ENCODE data around the gene KLF16. TPM values are rescaled to one million over a fixed set of nuclear protein-coding genes. Genes with fewer than 3 reads are reported as not detected.
A peak's percentile ranks its signal among the peaks of the same experiment; 100 is the strongest.

Gene KLF16
- 10 to 100 TPM; 26.4 to 27.5 TPM for total RNA-seq

- peaks cover 33% of the 10 kb centered on the region for H3K4me1 Mint-ChIP-seq (ENCODE audit: low read depth)
- ATAC-seq (replicated peaks in 1 of 2): peak; percentile 1 to 4
- peak within 1 kb of the TSS; percentile 85 for H3K27ac Mint-ChIP-seq
- H3K36me3 Mint-ChIP-seq (ENCODE audit: insufficient read depth in 2 of 2): peaks cover 0 to 1% of the 10 kb centered on the region in 2 donors
- peak within 1 kb of the TSS; percentile 95 to 99 for H3K4me3 Mint-ChIP-seq
- no peak for DNase-seq
- H3K27me3 Mint-ChIP-seq (ENCODE audit: low read depth): no peaks in the 10 kb centered on the region
- no peaks in the 10 kb centered on the region for H3K9me3 Mint-ChIP-seq
These were observed at the start of gene KLF16 for GRCh38 chr19:1863328-1863637. TSS of gene KLF16 (minus strand) at chr19:1863579. CDS start at chr19:1863497, 82 bp downstream.

DNA sequence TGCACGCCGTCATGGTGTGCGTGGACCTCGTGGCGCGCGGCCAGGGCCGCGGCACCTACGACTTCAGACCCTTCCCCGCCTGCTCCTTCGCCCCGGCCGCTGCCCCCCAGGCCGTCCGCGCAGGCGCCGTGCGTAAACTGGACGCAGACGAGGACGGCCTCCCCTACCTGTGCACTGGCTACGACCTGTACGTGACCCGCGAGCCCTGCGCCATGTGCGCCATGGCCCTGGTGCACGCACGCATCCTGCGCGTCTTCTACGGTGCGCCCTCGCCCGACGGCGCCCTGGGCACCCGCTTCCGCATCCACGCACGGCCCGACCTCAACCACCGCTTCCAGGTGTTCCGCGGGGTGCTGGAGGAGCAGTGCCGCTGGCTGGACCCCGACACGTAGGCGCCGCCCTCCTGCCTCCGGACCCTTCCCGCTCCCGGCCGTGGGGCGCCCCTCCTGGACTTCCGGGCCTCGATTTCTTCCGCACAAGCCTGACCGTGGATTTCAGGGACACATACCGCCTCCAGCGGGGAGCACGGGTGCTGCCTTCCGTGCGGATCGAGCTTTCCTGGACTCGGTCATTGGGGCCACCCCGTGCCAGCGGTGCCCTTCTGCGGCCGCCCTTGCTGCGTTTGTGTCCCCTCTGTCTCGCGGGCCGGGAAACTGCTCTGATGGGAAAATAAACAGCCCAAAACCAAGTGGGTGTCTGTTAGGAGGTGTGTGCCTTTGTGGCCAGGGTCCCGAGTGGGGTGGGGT is 49.6 kb upstream of the KLF16 start:
- DNase-seq: no peak
- ATAC-seq (replicated peaks in 1 of 2): no peak
- H3K27ac Mint-ChIP-seq: no peak overlapping the region
- H3K36me3 Mint-ChIP-seq (ENCODE audit: insufficient read depth in 2 of 2): no peaks in the 10 kb centered on the region
- no peaks in the 10 kb centered on the region for H3K27me3 Mint-ChIP-seq (ENCODE audit: low read depth)
- no peak overlapping the region for H3K4me3 Mint-ChIP-seq
- no peaks in the 10 kb centered on the region for H3K9me3 Mint-ChIP-seq
- H3K4me1 Mint-ChIP-seq (ENCODE audit: low read depth): peaks cover 20% of the 10 kb centered on the region

- peaks cover 24% of the 10 kb centered on the region for H3K4me1 Mint-ChIP-seq (ENCODE audit: low read depth)
- DNase-seq: no peak
These were observed 48.6 kb upstream of the KLF16 start for GRCh38 chr19:1911995-1912394.

GRCh38 chr19:1911098-1911497 is 47.7 kb upstream of the KLF16 start:
- H3K36me3 Mint-ChIP-seq (ENCODE audit: insufficient read depth in 2 of 2): no peaks in the 10 kb centered on the region
- no peak overlapping the region for H3K27ac Mint-ChIP-seq
- no peak for ATAC-seq (replicated peaks in 1 of 2)
- H3K4me3 Mint-ChIP-seq: no peak overlapping the region
- H3K4me1 Mint-ChIP-seq (ENCODE audit: low read depth): peaks cover 24% of the 10 kb centered on the region
- no peak for DNase-seq
- no peaks in the 10 kb centered on the region for H3K9me3 Mint-ChIP-seq
- H3K27me3 Mint-ChIP-seq (ENCODE audit: low read depth): no peaks in the 10 kb centered on the region

More at GRCh38 chr19:1911995-1912394, 48.6 kb upstream of the KLF16 start:
- no peak for ATAC-seq (replicated peaks in 1 of 2)
- Mint-ChIP-seq H3K36me3 (ENCODE audit: insufficient read depth in 2 of 2) (no peaks in the 10 kb centered on the region), H3K27me3 (ENCODE audit: low read depth) (no peaks in the 10 kb centered on the region), H3K4me3 (no peak overlapping the region), H3K9me3 (no peaks in the 10 kb centered on the region), H3K27ac (no peak overlapping the region)

GRCh38 chr19:1910177-1910576 is 46.8 kb upstream of the KLF16 start:
- Mint-ChIP-seq H3K27me3 (ENCODE audit: low read depth) (no peaks in the 10 kb centered on the region), H3K4me1 (ENCODE audit: low read depth) (peaks cover 30% of the 10 kb centered on the region), H3K27ac (no peak overlapping the region), H3K4me3 (no peak overlapping the region), H3K36me3 (ENCODE audit: insufficient read depth in 2 of 2) (no peaks in the 10 kb centered on the region), H3K9me3 (no peaks in the 10 kb centered on the region)
- no peak for ATAC-seq (replicated peaks in 1 of 2)
- no peak for DNase-seq

- no peak for DNase-seq
- Mint-ChIP-seq H3K9me3 (no peaks in the 10 kb centered on the region), H3K4me3 (peak overlapping the region in 1 of 2 donors; percentile 31), H3K36me3 (ENCODE audit: insufficient read depth in 2 of 2) (no peaks in the 10 kb centered on the region), H3K4me1 (ENCODE audit: low read depth) (peaks cover 31% of the 10 kb centered on the region), H3K27me3 (ENCODE audit: low read depth) (no peaks in the 10 kb centered on the region), H3K27ac (no peak overlapping the region)
- no peak for ATAC-seq (replicated peaks in 1 of 2)
These were observed 46.3 kb upstream of the KLF16 start for GRCh38 chr19:1909761-1910080.

DNA sequence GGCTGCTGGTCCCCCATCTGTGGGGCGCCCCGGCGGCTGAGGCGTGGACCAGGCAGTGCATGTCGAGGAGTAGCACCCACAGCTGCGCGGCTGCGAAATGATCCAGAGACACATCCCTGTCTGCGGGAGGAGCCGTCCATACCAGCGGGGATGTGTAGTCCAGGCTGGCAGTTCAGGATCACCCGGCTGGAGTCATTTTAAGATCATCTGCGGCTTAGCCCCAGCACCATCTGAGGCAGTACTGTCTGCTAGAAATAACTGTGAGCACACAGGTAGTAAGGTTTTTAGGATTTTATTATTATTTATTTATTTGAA is 44.9 kb upstream of the KLF16 start:
- Mint-ChIP-seq H3K4me3 (no peak overlapping the region), H3K27ac (no peak overlapping the region), H3K36me3 (ENCODE audit: insufficient read depth in 2 of 2) (no peaks in the 10 kb centered on the region), H3K27me3 (ENCODE audit: low read depth) (no peaks in the 10 kb centered on the region), H3K9me3 (no peaks in the 10 kb centered on the region), H3K4me1 (ENCODE audit: low read depth) (peaks cover 45% of the 10 kb centered on the region)
- ATAC-seq (replicated peaks in 1 of 2) (no peak), DNase-seq (no peak)

- DNase-seq (no peak), ATAC-seq (replicated peaks in 1 of 2) (no peak)
- Mint-ChIP-seq H3K4me1 (ENCODE audit: low read depth) (peaks cover 51% of the 10 kb centered on the region), H3K9me3 (no peaks in the 10 kb centered on the region), H3K27ac (no peak overlapping the region), H3K36me3 (ENCODE audit: insufficient read depth in 2 of 2) (no peaks in the 10 kb centered on the region), H3K4me3 (no peak overlapping the region), H3K27me3 (ENCODE audit: low read depth) (no peaks in the 10 kb centered on the region)
These were observed 44.4 kb upstream of the KLF16 start for GRCh38 chr19:1907563-1908363.

DNA sequence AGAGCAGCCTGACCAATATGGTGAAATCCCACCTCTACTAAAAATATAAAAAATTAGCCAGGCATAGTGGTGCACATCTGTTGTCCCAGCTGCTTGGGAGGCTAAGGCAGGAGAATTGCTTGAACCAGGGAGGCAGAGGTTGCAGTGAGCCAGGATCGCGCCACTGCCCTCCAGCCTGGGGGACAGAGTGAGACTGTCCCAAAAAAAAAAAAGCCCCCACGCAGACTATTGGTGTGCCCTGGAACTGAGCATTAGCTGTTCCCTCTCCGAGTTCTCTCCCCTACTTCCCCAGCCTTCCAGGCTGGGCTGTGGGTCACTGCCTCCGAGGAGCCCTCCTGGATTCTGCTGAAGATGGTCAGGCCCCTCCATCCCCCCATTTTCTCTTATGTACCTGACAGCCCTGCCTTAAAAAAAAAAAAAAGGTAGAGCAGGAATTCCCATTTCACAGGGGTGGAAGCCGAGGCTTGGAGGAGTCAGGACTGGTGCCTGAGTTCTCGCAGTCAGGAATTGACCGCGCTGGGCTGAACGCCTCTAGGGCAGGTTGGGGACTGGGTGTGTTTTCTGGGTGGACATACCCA is 43.7 kb upstream of the KLF16 start:
- Mint-ChIP-seq H3K27ac (no peak overlapping the region), H3K4me3 (peak overlapping the region; percentile 22 to 32), H3K9me3 (no peaks in the 10 kb centered on the region), H3K36me3 (ENCODE audit: insufficient read depth in 2 of 2) (no peaks in the 10 kb centered on the region), H3K27me3 (ENCODE audit: low read depth) (no peaks in the 10 kb centered on the region), H3K4me1 (ENCODE audit: low read depth) (peaks cover 52% of the 10 kb centered on the region)
- DNase-seq (no peak), ATAC-seq (replicated peaks in 1 of 2) (no peak)

DNA sequence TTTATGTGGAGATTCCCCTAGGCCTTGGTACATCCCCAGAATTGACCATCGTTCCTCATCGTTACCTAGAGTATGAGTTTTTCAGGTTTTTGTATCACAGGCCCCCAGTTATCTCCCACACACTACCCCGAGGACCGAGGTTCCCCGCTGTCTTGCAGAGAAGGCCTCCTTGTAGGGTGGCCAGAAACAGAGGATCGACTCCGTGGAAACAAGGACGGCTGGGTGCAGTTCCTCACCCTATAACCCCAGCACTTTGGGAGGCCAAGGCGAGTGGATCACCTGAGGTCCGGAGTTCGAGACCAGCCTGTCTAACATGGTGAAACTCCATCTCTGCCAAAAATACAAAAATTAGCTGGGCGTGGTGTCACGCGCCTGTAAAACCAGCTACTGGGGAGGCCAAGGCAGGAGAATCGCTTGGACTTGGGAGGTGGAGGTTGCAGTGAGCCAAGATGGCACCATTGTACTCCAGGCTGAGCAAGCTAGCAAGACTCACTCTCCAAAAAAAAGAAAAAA is 42.5 kb upstream of the KLF16 start:
- H3K27ac Mint-ChIP-seq: peak overlapping the region; percentile 45
- H3K4me1 Mint-ChIP-seq (ENCODE audit: low read depth): peaks cover 52% of the 10 kb centered on the region
- no peaks in the 10 kb centered on the region for H3K36me3 Mint-ChIP-seq (ENCODE audit: insufficient read depth in 2 of 2)
- DNase-seq (no peak), ATAC-seq (replicated peaks in 1 of 2) (no peak)
- H3K27me3 Mint-ChIP-seq (ENCODE audit: low read depth): no peaks in the 10 kb centered on the region
- H3K4me3 Mint-ChIP-seq: peak overlapping the region; percentile 84 to 92
- no peaks in the 10 kb centered on the region for H3K9me3 Mint-ChIP-seq

DNA sequence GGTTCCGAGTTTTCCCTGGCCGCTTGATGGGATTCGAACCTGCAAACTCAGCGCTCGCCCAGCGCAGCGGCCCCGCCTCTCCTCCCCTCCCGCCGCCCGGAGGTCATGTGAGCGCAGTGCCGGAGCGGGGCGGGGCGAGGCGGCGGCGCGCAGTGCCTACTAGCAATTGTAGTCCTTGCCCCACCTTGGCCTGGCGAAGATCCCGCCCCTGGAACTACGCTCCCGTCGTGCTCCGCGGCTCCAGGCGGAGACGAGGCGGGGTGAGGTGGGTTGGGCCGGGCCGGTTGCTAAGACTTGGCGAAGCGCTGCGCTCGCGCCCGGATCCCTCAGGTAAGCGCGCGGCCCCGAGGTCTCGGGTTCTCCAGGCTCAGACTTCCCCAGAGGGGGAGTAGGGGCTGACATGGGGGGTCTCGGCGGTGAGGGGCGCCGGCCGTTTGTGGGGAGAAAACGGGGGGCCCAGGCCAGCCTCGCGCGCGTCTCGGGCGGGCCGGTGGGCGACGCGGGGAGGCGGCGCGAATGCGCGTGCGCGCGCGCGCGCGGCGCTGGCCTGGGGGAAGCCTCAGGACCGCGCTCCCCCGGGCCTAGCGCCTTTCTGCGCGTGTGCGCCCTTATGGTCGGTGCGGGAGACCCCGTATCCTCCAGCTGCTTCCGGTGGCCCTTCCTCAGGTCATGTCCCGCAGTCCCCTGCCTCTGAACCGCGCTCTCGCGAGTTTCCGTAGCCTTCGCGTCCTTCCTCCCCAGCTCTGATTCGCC is 41.9 kb upstream of the KLF16 start, which contains the start of the genes ADAT3 and SCAMP4:
Gene ADAT3 (plus strand): TSS at position 290 of the 753 bp plus-strand sequence. CDS start 6,649 bp downstream, outside the sequence.
Gene SCAMP4 (plus strand): TSS at position 290 of the 753 bp plus-strand sequence. CDS start 9,621 bp downstream, outside the sequence.
- H3K36me3 Mint-ChIP-seq (ENCODE audit: insufficient read depth in 2 of 2): no peaks in the 10 kb centered on the region
- H3K4me1 Mint-ChIP-seq (ENCODE audit: low read depth): peaks cover 49% of the 10 kb centered on the region
- ATAC-seq (replicated peaks in 1 of 2): peak; percentile 97 to 98
- H3K27ac Mint-ChIP-seq: peak within 1 kb of the TSS; percentile 45
- no peaks in the 10 kb centered on the region for H3K9me3 Mint-ChIP-seq
- H3K27me3 Mint-ChIP-seq (ENCODE audit: low read depth): no peaks in the 10 kb centered on the region
- DNase-seq: peak; percentile 99 to 100
- peak within 1 kb of the TSS; percentile 84 to 92 for H3K4me3 Mint-ChIP-seq

DNA sequence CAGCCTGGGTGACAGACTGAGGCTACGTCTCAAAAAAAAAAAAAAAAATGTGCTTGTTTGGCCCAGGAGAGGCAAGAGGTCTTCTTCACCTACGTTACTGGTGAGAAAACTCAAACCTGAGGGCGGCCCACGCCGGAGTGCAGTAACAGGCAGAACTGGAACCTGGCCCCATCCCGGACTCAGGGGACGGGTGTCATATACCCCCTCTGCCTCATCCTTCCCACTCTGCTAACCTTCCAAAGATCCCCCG is 41.4 kb upstream of the KLF16 start:
- Mint-ChIP-seq H3K27ac (no peak overlapping the region), H3K4me3 (peak overlapping the region; percentile 82 to 84), H3K9me3 (no peaks in the 10 kb centered on the region), H3K27me3 (ENCODE audit: low read depth) (no peaks in the 10 kb centered on the region), H3K36me3 (ENCODE audit: insufficient read depth in 2 of 2) (no peaks in the 10 kb centered on the region), H3K4me1 (ENCODE audit: low read depth) (peaks cover 46% of the 10 kb centered on the region)
- no peak for DNase-seq
- peak in 1 of 2 donors; percentile 4 for ATAC-seq (replicated peaks in 1 of 2)

DNA sequence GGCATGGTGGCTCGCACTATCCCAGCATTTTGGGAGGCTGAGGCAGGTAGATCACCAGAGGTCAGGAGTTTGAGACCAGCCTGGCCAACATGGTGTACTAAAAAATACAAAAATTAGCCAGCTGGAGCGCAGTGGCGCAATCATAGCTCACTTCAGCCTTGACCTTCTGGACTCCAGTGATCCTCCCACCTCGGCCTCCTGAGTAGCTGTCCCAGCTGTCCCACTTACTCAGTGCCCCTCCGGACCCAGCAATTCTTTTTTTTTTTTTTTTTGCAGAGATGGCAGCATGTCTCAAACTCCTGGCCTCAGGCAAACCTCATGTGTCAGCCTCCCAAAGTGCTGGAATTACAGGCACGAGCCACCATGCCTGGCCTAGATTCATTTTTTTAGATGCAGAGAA is 39.5 kb upstream of the KLF16 start:
- no peaks in the 10 kb centered on the region for H3K9me3 Mint-ChIP-seq
- DNase-seq: no peak
- H3K36me3 Mint-ChIP-seq (ENCODE audit: insufficient read depth in 2 of 2): no peaks in the 10 kb centered on the region
- H3K4me3 Mint-ChIP-seq: peak overlapping the region; percentile 32 to 65
- H3K4me1 Mint-ChIP-seq (ENCODE audit: low read depth): peaks cover 37% of the 10 kb centered on the region
- ATAC-seq (replicated peaks in 1 of 2): no peak
- H3K27me3 Mint-ChIP-seq (ENCODE audit: low read depth): no peaks in the 10 kb centered on the region
- no peak overlapping the region for H3K27ac Mint-ChIP-seq
